ENCODE results near the gene H2BK1. TPM values are rescaled to one million over a fixed set of nuclear protein-coding genes. Genes with fewer than 3 reads are reported as not detected.
A peak's percentile ranks its signal among the peaks of the same experiment; 100 is the strongest.

The H2BK1 gene
- total RNA-seq, 1 donor from 2014 or later = not detected

GRCh38 chr7:151232917-151233701, 22.8 kb upstream of the H2BK1 start:
- DNase-seq (ENCODE audit: low spot score) = no peak

GRCh38 chr7:151232091-151232916, 22.0 kb upstream of the H2BK1 start, which contains the start of gene CHPF2:
TSS of gene CHPF2 (plus strand) at chr7:151232483. CDS start at chr7:151234012, 1,529 bp downstream.
- peak; percentile 95 for DNase-seq (ENCODE audit: low spot score)

GRCh38 chr7:151231080-151231479, 20.8 kb upstream of the H2BK1 start:
- DNase-seq (ENCODE audit: low spot score) = no peak

- DNase-seq (ENCODE audit: low spot score) = no peak
These were observed 19.0 kb upstream of the H2BK1 start for GRCh38 chr7:151229249-151229648.

GRCh38 chr7:151228024-151228866, 18.0 kb upstream of the H2BK1 start:
- no peak for DNase-seq (ENCODE audit: low spot score)

GRCh38 chr7:151226875-151227782, 16.8 kb upstream of the H2BK1 start, which contains the start of gene ABCF2:
TSS of gene ABCF2 (minus strand) at chr7:151227205. CDS start at chr7:151226458, 747 bp downstream.
- DNase-seq (ENCODE audit: low spot score) = peak; percentile 99

- DNase-seq (ENCODE audit: low spot score) = no peak
These were observed 16.2 kb upstream of the H2BK1 start for GRCh38 chr7:151226560-151226874.

GRCh38 chr7:151225948-151226510, 15.7 kb upstream of the H2BK1 start:
- DNase-seq (ENCODE audit: low spot score) = no peak

- DNase-seq (ENCODE audit: low spot score) = no peak
These were observed 13.4 kb upstream of the H2BK1 start for GRCh38 chr7:151223728-151224127.

GRCh38 chr7:151218170-151218569, 7.9 kb upstream of the H2BK1 start:
- DNase-seq (ENCODE audit: low spot score) = no peak

- DNase-seq (ENCODE audit: low spot score) = no peak
These were observed 5.1 kb upstream of the H2BK1 start for GRCh38 chr7:151215396-151215795.

- DNase-seq (ENCODE audit: low spot score) = no peak
These were observed 3.5 kb upstream of the H2BK1 start for GRCh38 chr7:151213826-151214225.

- DNase-seq (ENCODE audit: low spot score) = no peak
These were observed 2.3 kb upstream of the H2BK1 start for GRCh38 chr7:151212626-151213025.

- no peak for DNase-seq (ENCODE audit: low spot score)
These were observed 976 bp upstream of the H2BK1 start for GRCh38 chr7:151211155-151211772.

- no peak for DNase-seq (ENCODE audit: low spot score)
These were observed 700 bp downstream of the H2BK1 start for GRCh38 chr7:151209588-151209987.

GRCh38 chr7:151208253-151208862, 1.9 kb downstream of the H2BK1 start:
- no peak for DNase-seq (ENCODE audit: low spot score)

GRCh38 chr7:151207804-151208203, 2.5 kb downstream of the H2BK1 start:
- DNase-seq (ENCODE audit: low spot score) = no peak

GRCh38 chr7:151207315-151207714, 3.0 kb downstream of the H2BK1 start:
- no peak for DNase-seq (ENCODE audit: low spot score)

GRCh38 chr7:151206914-151207313, 3.4 kb downstream of the H2BK1 start:
- DNase-seq (ENCODE audit: low spot score) = no peak

- DNase-seq (ENCODE audit: low spot score) = no peak
These were observed 4.6 kb downstream of the H2BK1 start for GRCh38 chr7:151205730-151206129.

Data from mucosa of gallbladder (tissue), 1 donor.